A549 (cell line): ENCODE results near the gene FBXO2. TPM values are rescaled to one million over a fixed set of nuclear protein-coding genes. Genes with fewer than 3 reads are reported as not detected.

Experiments used
- ATAC-seq, 2 experiments: fragments of 200-7000 bp in 1 of 2; fragments of >200 bp in 1 of 2; cut with Nextera tagmentation in 1 of 2; cut with Tn5 transposase in 1 of 2; 3 replicates each; pipeline versions ENCODE4 v1.8.0 to v1.9.1; 2018 to 2020; ENCODE audit warnings: mild to moderate bottlenecking in 1 of 2, moderate library complexity in 1 of 2
- CTCF ChIA-PET: fragments of 300-600 bp; sonication (Branson Sonifier 250); formaldehyde crosslinking; extraction: SDS; loops from one replicate; lab custom pipeline; 2021; ENCODE audit warnings: antibody characterized with exemption, inconsistent platforms; lab: Yijun Ruan, JAX
- POLR2A ChIA-PET: fragments of 350-600 bp; formaldehyde crosslinking; extraction: SDS; loops from one replicate; lab custom pipeline; 2021; ENCODE audit warnings: antibody characterized with exemption, inconsistent platforms; lab: Yijun Ruan, JAX
- DNase-seq, 2 experiments: peaks; one replicate each; pipeline versions ENCODE4 v3.0.0 to v3.0.0-alpha.2; 2011 to 2016; ENCODE audit warnings: low read depth in 1 of 2, low spot score in 1 of 2
- FAIRE-seq: peaks from 2 replicates; lab custom pipeline; 2011; peaks lifted over from hg19 to GRCh38; lab: Jason Lieb, UNC
- H3K27ac ChIP-seq, 2 experiments: fragments of >200 bp; sonication (Bioruptor Twin); formaldehyde crosslinking; 3 replicates each; pipeline ENCODE4 v1.5.1; 2016 to 2017
- H3K4me1 ChIP-seq: fragments of >200 bp; sonication (Bioruptor Twin); formaldehyde crosslinking; 3 replicates; pipeline ENCODE4 v1.6.1; 2016
- H3K4me2 ChIP-seq: fragments of >200 bp; sonication (Bioruptor Twin); formaldehyde crosslinking; 3 replicates; pipeline ENCODE4 v1.6.1; 2016
- H3K4me3 ChIP-seq: fragments of >200 bp; sonication (Bioruptor Twin); formaldehyde crosslinking; 3 replicates; pipeline ENCODE4 v1.5.1; 2016
- H3K9me3 ChIP-seq: fragments of >200 bp; sonication (Bioruptor Twin); formaldehyde crosslinking; 3 replicates; pipeline ENCODE4 v1.6.1; 2016
- BHLHE40 ChIP-seq: IDR thresholded peaks from 2 replicates; pipeline ENCODE4 v1.6.1; 2012; ENCODE audit warnings: low read depth, low read length, inconsistent platforms
- CBX8 ChIP-seq: fragments of 200-600 bp; sonication (generic); IDR thresholded peaks from 2 replicates; pipeline ENCODE4 v1.6.1; 2016
- CEBPB ChIP-seq, 2 experiments: fragments of >200 bp in 1 of 2; sonication (Bioruptor Twin) in 1 of 2; formaldehyde crosslinking in 1 of 2; IDR thresholded peaks; 2 replicates each; pipeline ENCODE4 v1.6.1; 2012 to 2016
- CHD4 ChIP-seq: fragments of 200-600 bp; sonication (generic); IDR thresholded peaks from 2 replicates; pipeline ENCODE4 v1.6.1; 2016; ENCODE audit warnings: antibody characterized with exemption, mild to moderate bottlenecking, borderline replicate concordance
- EHF ChIP-seq: fragments of 250-450 bp; sonication (Bioruptor Pico); IDR thresholded peaks from 2 replicates; pipeline ENCODE4 v1.5.0; 2020; ENCODE audit warnings: mild to moderate bottlenecking
- EHMT2 ChIP-seq: fragments of 200-600 bp; sonication (generic); IDR thresholded peaks from 2 replicates; pipeline ENCODE4 v1.6.1; 2016; ENCODE audit warnings: antibody characterized with exemption, low read depth, mild to moderate bottlenecking, moderate library complexity
- EP300 ChIP-seq, 2 experiments: fragments of >200 bp; sonication (Bioruptor Twin); formaldehyde crosslinking; IDR thresholded peaks; 2 replicates in 1 of 2; 3 replicates in 1 of 2; pipeline ENCODE4 v1.6.1; 2016 to 2017
- FOSL2 ChIP-seq, 2 experiments: fragments of 450-650 bp in 1 of 2; fragments of >200 bp in 1 of 2; sonication (Bioruptor Twin) in 1 of 2; formaldehyde crosslinking; IDR thresholded peaks; 2 replicates each; pipeline versions ENCODE4 v1.5.0 to v1.6.1; 2016 to 2020; ENCODE audit warnings: mild to moderate bottlenecking in 1 of 2, moderate library complexity in 1 of 2
- FOXS1 ChIP-seq: fragments of 250-450 bp; sonication (Bioruptor Pico); IDR thresholded peaks from 2 replicates; pipeline ENCODE4 v1.5.0; 2020; ENCODE audit warnings: mild to moderate bottlenecking, moderate library complexity
- HOXB5 ChIP-seq: fragments of 250-450 bp; sonication (Bioruptor Pico); IDR thresholded peaks from 2 replicates; pipeline ENCODE4 v1.5.0; 2020; ENCODE audit warnings: mild to moderate bottlenecking, moderate library complexity
- MYC ChIP-seq: IDR thresholded peaks from 2 replicates; pipeline ENCODE4 v1.6.1; 2012; ENCODE audit warnings: mild to moderate bottlenecking, inconsistent platforms, low read length, improper control_type of control experiment, borderline replicate concordance
- PHF8 ChIP-seq: fragments of 200-600 bp; sonication (generic); IDR thresholded peaks from 2 replicates; pipeline ENCODE4 v1.6.1; 2016; ENCODE audit warnings: low read depth, mild to moderate bottlenecking, antibody characterized with exemption, moderate library complexity, borderline replicate concordance
- POLR2A ChIP-seq: IDR thresholded peaks from 2 replicates; pipeline ENCODE4 v1.6.1; 2012; ENCODE audit warnings: mild to moderate bottlenecking, low read length
- POLR2AphosphoS2 ChIP-seq: conservative IDR thresholded peaks from 2 replicates; pipeline ENCODE4 v1.6.1; 2012; ENCODE audit warnings: low read length, improper control_type of control experiment, inconsistent platforms
- RAD21 ChIP-seq, 2 experiments: fragments of >200 bp in 1 of 2; sonication (Bioruptor Twin) in 1 of 2; formaldehyde crosslinking in 1 of 2; IDR thresholded peaks in 1 of 2; conservative IDR thresholded peaks in 1 of 2; 2 replicates in 1 of 2; 3 replicates in 1 of 2; pipeline ENCODE4 v1.6.1; 2012 to 2018; ENCODE audit warnings: inconsistent platforms in 1 of 2
- SMC3 ChIP-seq: fragments of >200 bp; sonication (Bioruptor Twin); formaldehyde crosslinking; IDR thresholded peaks from 3 replicates; pipeline ENCODE4 v1.6.1; 2018; ENCODE audit warnings: inconsistent platforms
- TP53 ChIP-seq: fragments of 250-450 bp; sonication (Bioruptor Pico); IDR thresholded peaks from 2 replicates; pipeline ENCODE4 v1.5.0; 2021; ENCODE audit warnings: mild to moderate bottlenecking, moderate library complexity
- ZSCAN20 ChIP-seq: fragments of 250-450 bp; sonication (Bioruptor Pico); IDR thresholded peaks from 2 replicates; pipeline ENCODE4 v1.8.0; 2022; ENCODE audit warnings: mild to moderate bottlenecking, moderate library complexity
- WGBS: methylation state at CpG from one replicate; pipeline ENCODE4 v1.1.6; 2017; ENCODE audit errors: missing lambda C conversion rate; 5-methylcytosine and 5-hydroxymethylcytosine counted together
- polyA plus RNA-seq, 4 experiments: library from polyadenylated mRNA; depleted of rRNA in 3 of 4; stranded (reverse); fragments of >200 nt; fragmentation: RNase III in 1 of 4; extraction: RNeasy Plus Mini Kit Qiagen cat#74134 plus additional on column Dnase treatment in 1 of 4; gene quantifications; 2 replicates in 3 of 4; 3 replicates in 1 of 4; pipeline ENCODE4 v1.2.3, GENCODE V29; 2011 to 2017
- TF ChIP-seq, protein P1 (sequence below): fragments of 250-450 bp; sonication (Bioruptor Pico); IDR thresholded peaks from 2 replicates; pipeline ENCODE4 v1.5.0; 2020; ENCODE audit warnings: low read depth, mild to moderate bottlenecking, moderate library complexity
- TF ChIP-seq, protein P2 (sequence below): IDR thresholded peaks from 2 replicates; pipeline ENCODE4 v1.6.1; 2012
- TF ChIP-seq, protein P3 (sequence below): fragments of 250-450 bp; sonication (Bioruptor Pico); IDR thresholded peaks from 2 replicates; pipeline ENCODE4 v1.5.0; 2021; ENCODE audit warnings: mild to moderate bottlenecking, moderate library complexity, borderline replicate concordance
- TF ChIP-seq, protein P4 (sequence below): fragments of 200-600 bp; sonication (generic); IDR thresholded peaks from 2 replicates; pipeline ENCODE4 v1.6.1; 2016; ENCODE audit warnings: antibody characterized with exemption, mild to moderate bottlenecking, moderate library complexity

FBXO2 gene
- polyA plus RNA-seq, 2 of the 4 experiments (the other 2 are of a cell fraction), result 8.5 to 31.2 TPM

GRCh38 chr1:11649237-11649623 lies 5.0 kb downstream of the FBXO2 start:
- no peak for FAIRE-seq
- WGBS, result 51% methylated on average over 7 of the region's 9 CpGs
- POLR2A ChIA-PET, result no interaction called here
- peaks cover 14% of the 10 kb centered on the region for H3K4me1 ChIP-seq
- H3K27ac ChIP-seq, result no peak overlapping the region
- CTCF ChIA-PET, result interaction anchor here (0.5 to 11.1 kb wide), 16 partner anchors 15 to 612 kb away, joined by 3 to 124 read pairs (median 6); partner anchors contain the start of genes AGTRAP and FBXO6
- H3K4me3 ChIP-seq, result no peak overlapping the region
- DNase-seq, result no peak
- no peaks in the 10 kb centered on the region for H3K9me3 ChIP-seq
- ATAC-seq, result no peak
- TF ChIP-seq ZSCAN20 (no peak), TP53 (CRISPR knock-in tag) (no peak), BHLHE40 (no peak), HOXB5 (CRISPR knock-in tag) (no peak), MYC (no peak)
- H3K4me2 ChIP-seq, result 0 out of 3 replicates have a peak overlapping the region, but pooled peaks have one; percentile 23

- WGBS, result 77% methylated on average over 10 of the region's 30 CpGs
These were observed 5.5 kb downstream of the FBXO2 start for GRCh38 chr1:11648732-11649158.

GRCh38 chr1:11648039-11648438 lies 6.2 kb downstream of the FBXO2 start:
- 100% methylated on average over 2 of the region's 6 CpGs for WGBS
- ChIA-PET CTCF (interaction anchor here (3.5 to 11.1 kb wide), 4 partner anchors 62 to 611 kb away, joined by 16 to 124 read pairs (median 78); no protein-coding TSS in a partner anchor), POLR2A (no interaction called here)
- Histone ChIP-seq H3K27ac (no peak overlapping the region), H3K9me3 (no peaks in the 10 kb centered on the region), H3K4me3 (no peak overlapping the region), H3K4me2 (no peak overlapping the region), H3K4me1 (peaks cover 5% of the 10 kb centered on the region)
- DNase-seq, result no peak
- no peak for FAIRE-seq
- no peak for TF ChIP-seq POLR2A
- no peak for TF ChIP-seq CBX8
- TF ChIP-seq CEBPB (IDR thresholded peaks at IDR 0.05), result no peak
- TF ChIP-seq SMC3, result no peak
- ATAC-seq, result no peak

More at GRCh38 chr1:11648732-11649158, 5.5 kb downstream of the FBXO2 start:
- ATAC-seq (peak in 1 of 2 experiments; percentile 42; a peak in 3 of 6 replicates), FAIRE-seq (no peak), DNase-seq (no peak)
- TF ChIP-seq, protein P1, sequence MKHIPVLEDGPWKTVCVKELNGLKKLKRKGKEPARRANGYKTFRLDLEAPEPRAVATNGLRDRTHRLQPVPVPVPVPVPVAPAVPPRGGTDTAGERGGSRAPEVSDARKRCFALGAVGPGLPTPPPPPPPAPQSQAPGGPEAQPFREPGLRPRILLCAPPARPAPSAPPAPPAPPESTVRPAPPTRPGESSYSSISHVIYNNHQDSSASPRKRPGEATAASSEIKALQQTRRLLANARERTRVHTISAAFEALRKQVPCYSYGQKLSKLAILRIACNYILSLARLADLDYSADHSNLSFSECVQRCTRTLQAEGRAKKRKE (CRISPR knock-in tag), result no peak
- TF ChIP-seq, protein P2, sequence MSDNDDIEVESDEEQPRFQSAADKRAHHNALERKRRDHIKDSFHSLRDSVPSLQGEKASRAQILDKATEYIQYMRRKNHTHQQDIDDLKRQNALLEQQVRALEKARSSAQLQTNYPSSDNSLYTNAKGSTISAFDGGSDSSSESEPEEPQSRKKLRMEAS, result no peak
- TF ChIP-seq PHF8 (no peak), CHD4 (no peak)
- Histone ChIP-seq H3K9me3 (no peaks in the 10 kb centered on the region), H3K4me1 (peaks cover 10% of the 10 kb centered on the region), H3K27ac (no peak overlapping the region), H3K4me2 (0 out of 3 replicates have a peak overlapping the region, but pooled peaks have one; percentile 23), H3K4me3 (no peak overlapping the region)
- ChIA-PET POLR2A (no interaction called here), CTCF (interaction anchor here (0.7 to 11.1 kb wide), 8 partner anchors 33 to 612 kb away, joined by 3 to 124 read pairs (median 10); no protein-coding TSS in a partner anchor)

DNA sequence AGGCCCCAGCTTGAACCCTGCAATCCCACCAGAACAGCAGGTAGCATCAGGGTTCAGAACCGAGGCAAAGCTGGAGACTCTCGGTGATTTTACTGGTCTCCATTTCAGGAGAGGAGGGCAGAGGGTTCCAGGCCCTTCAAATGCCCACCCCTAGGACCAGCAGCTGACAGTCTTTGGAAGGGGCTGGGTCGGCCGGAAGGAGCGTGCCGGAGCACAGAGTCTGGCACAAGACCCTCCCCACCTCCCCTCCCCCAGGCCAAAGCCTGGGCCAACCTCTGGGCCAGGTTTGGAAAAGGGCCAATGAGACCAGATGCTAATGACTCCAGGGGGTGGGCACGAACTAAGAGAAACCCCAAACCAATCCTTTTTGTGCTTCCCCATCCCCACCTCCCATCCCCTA lies 6.9 kb downstream of the FBXO2 start:
- Histone ChIP-seq H3K4me1 (peaks cover 5% of the 10 kb centered on the region), H3K9me3 (no peaks in the 10 kb centered on the region), H3K4me3 (no peak overlapping the region), H3K27ac (no peak overlapping the region), H3K4me2 (no peak overlapping the region)
- FAIRE-seq (no peak), DNase-seq (no peak), ATAC-seq (no peak)
- ChIA-PET CTCF (interaction anchor here (6.6 to 11.1 kb wide), 3 partner anchors 73 to 610 kb away, joined by 50 to 124 read pairs (median 107); no protein-coding TSS in a partner anchor), POLR2A (no interaction called here)
- WGBS, result 65% methylated on average over 3 of the region's 7 CpGs
- no peak for TF ChIP-seq FOXS1 (CRISPR knock-in tag)
- TF ChIP-seq, protein P3, sequence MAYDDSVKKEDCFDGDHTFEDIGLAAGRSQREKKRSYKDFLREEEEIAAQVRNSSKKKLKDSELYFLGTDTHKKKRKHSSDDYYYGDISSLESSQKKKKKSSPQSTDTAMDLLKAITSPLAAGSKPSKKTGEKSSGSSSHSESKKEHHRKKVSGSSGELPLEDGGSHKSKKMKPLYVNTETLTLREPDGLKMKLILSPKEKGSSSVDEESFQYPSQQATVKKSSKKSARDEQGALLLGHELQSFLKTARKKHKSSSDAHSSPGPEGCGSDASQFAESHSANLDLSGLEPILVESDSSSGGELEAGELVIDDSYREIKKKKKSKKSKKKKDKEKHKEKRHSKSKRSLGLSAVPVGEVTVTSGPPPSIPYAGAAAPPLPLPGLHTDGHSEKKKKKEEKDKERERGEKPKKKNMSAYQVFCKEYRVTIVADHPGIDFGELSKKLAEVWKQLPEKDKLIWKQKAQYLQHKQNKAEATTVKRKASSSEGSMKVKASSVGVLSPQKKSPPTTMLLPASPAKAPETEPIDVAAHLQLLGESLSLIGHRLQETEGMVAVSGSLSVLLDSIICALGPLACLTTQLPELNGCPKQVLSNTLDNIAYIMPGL, result no peak
- TF ChIP-seq EHF (CRISPR knock-in tag), result no peak
- TF ChIP-seq, protein P1 (CRISPR knock-in tag), result no peak
- TF ChIP-seq PHF8, result no peak
- TF ChIP-seq EP300 (IDR thresholded peaks at IDR 0.05), result no peak
- TF ChIP-seq FOSL2 (IDR thresholded peaks at IDR 0.05), result no peak
- no peak for TF ChIP-seq FOSL2 (CRISPR knock-in tag; IDR thresholded peaks at IDR 0.05)
- TF ChIP-seq RAD21 (conservative IDR thresholded peaks at IDR 0.05 in 1 of 2, IDR thresholded peaks at IDR 0.05 in 1 of 2), result no peak
- no peak for TF ChIP-seq MYC
- no peak for TF ChIP-seq EHMT2
- no peak for TF ChIP-seq SMC3
- TF ChIP-seq, protein P4, sequence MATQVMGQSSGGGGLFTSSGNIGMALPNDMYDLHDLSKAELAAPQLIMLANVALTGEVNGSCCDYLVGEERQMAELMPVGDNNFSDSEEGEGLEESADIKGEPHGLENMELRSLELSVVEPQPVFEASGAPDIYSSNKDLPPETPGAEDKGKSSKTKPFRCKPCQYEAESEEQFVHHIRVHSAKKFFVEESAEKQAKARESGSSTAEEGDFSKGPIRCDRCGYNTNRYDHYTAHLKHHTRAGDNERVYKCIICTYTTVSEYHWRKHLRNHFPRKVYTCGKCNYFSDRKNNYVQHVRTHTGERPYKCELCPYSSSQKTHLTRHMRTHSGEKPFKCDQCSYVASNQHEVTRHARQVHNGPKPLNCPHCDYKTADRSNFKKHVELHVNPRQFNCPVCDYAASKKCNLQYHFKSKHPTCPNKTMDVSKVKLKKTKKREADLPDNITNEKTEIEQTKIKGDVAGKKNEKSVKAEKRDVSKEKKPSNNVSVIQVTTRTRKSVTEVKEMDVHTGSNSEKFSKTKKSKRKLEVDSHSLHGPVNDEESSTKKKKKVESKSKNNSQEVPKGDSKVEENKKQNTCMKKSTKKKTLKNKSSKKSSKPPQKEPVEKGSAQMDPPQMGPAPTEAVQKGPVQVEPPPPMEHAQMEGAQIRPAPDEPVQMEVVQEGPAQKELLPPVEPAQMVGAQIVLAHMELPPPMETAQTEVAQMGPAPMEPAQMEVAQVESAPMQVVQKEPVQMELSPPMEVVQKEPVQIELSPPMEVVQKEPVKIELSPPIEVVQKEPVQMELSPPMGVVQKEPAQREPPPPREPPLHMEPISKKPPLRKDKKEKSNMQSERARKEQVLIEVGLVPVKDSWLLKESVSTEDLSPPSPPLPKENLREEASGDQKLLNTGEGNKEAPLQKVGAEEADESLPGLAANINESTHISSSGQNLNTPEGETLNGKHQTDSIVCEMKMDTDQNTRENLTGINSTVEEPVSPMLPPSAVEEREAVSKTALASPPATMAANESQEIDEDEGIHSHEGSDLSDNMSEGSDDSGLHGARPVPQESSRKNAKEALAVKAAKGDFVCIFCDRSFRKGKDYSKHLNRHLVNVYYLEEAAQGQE, result no peak
- TF ChIP-seq POLR2AphosphoS2, result no peak
